Posterior vena cava (tissue), 2 donors: ENCODE measurements around the gene ANKMY2. TPM values are rescaled to one million over a fixed set of nuclear protein-coding genes. Genes with fewer than 3 reads are reported as not detected.
"Not testable (repeated sequence)": the region's sequence is repeated elsewhere in the genome, so short reads cannot be mapped to it uniquely, and the experiment has no call there.

Experiments
- DNase-seq: peaks from one replicate; pipeline ENCODE4 v3.0.0-alpha.2; 2020; ENCODE audit warnings: low spot score
- intact Hi-C, 2 donors: fragments of 100-400 bp; cut with DNase I; formaldehyde crosslinking; loops; one replicate each; pipeline versions ENCODE4 v1.14.1 to v1.14.2; 2022 to 2023
- total RNA-seq, 2 donors: library from RNA; stranded (reverse); fragmentation: NEBNext Ultra II Directional; extraction: Animal tissue kit (Norgen Biotek cat#: 25700); gene quantifications; one replicate each; pipeline ENCODE4 v1.2.1, GENCODE V29; 2021
- donor health status: DM: yes; HTN: yes; CAD: no.
- donor health status: DM: yes; HTN: yes; CAD: no.

ANKMY2 gene
- total RNA-seq, 2 donors from 2014 or later = 14.6 to 14.8 TPM

GRCh38 chr7:16637379-16637778 is 8.2 kb downstream of the ANKMY2 start:
- no peak for DNase-seq
- intact Hi-C loops = no loop called here

- intact Hi-C loops = no loop called here
- no peak for DNase-seq
These were observed 8.9 kb downstream of the ANKMY2 start for GRCh38 chr7:16636555-16637101.

- intact Hi-C loops = no loop called here
- no peak for DNase-seq
These were observed 11.2 kb downstream of the ANKMY2 start for GRCh38 chr7:16634271-16634738.

GRCh38 chr7:16630654-16631053 is 14.9 kb downstream of the ANKMY2 start:
- intact Hi-C loops = no loop called here
- no peak for DNase-seq

- intact Hi-C loops = no loop called here
- DNase-seq = no peak
These were observed 18.3 kb downstream of the ANKMY2 start for GRCh38 chr7:16627236-16627635.

GRCh38 chr7:16626388-16626787 is 19.2 kb downstream of the ANKMY2 start:
- intact Hi-C loops = no loop called here
- DNase-seq = no peak

GRCh38 chr7:16619979-16620408 is 25.6 kb downstream of the ANKMY2 start:
- no peak for DNase-seq
- intact Hi-C loops = no loop called here

GRCh38 chr7:16616542-16616941 is 29.0 kb downstream of the ANKMY2 start:
- intact Hi-C loops = no loop called here
- DNase-seq = no peak

GRCh38 chr7:16616122-16616521 is 29.4 kb downstream of the ANKMY2 start:
- DNase-seq = no peak
- intact Hi-C loops = no loop called here

- intact Hi-C loops = no loop called here
- DNase-seq = no peak
These were observed 30.3 kb downstream of the ANKMY2 start for GRCh38 chr7:16615228-16615627.

- DNase-seq = no peak
- intact Hi-C loops = no loop called here
These were observed 33.8 kb downstream of the ANKMY2 start for GRCh38 chr7:16611711-16612110.

GRCh38 chr7:16609842-16610450 is 35.6 kb downstream of the ANKMY2 start:
- intact Hi-C loops = no loop called here
- no peak for DNase-seq

GRCh38 chr7:16606704-16607103 is 38.9 kb downstream of the ANKMY2 start:
- no peak for DNase-seq
- intact Hi-C loops = no loop called here

- DNase-seq = no peak
- intact Hi-C loops = no loop called here
These were observed 41.5 kb downstream of the ANKMY2 start for GRCh38 chr7:16604054-16604453.

GRCh38 chr7:16603633-16604032 is 41.9 kb downstream of the ANKMY2 start:
- intact Hi-C loops = no loop called here
- DNase-seq = no peak

GRCh38 chr7:16599860-16600259 is 45.7 kb downstream of the ANKMY2 start:
- intact Hi-C loops = no loop called here
- no peak for DNase-seq

GRCh38 chr7:16598015-16598414 is 47.5 kb downstream of the ANKMY2 start:
- no peak for DNase-seq
- intact Hi-C loops = no loop called here

- DNase-seq, intact Hi-C loops: not testable (repeated sequence)
These were observed 50.0 kb downstream of the ANKMY2 start for GRCh38 chr7:16595596-16595995.

GRCh38 chr7:16594676-16595075 is 50.9 kb downstream of the ANKMY2 start:
- intact Hi-C loops = no loop called here
- DNase-seq = no peak

GRCh38 chr7:16594061-16594460 is 51.5 kb downstream of the ANKMY2 start:
- intact Hi-C loops = no loop called here

GRCh38 chr7:16592395-16592794 is 53.2 kb downstream of the ANKMY2 start:
- intact Hi-C loops = no loop called here

More at GRCh38 chr7:16594061-16594460, 51.5 kb downstream of the ANKMY2 start:
- no peak for DNase-seq

More at GRCh38 chr7:16592395-16592794, 53.2 kb downstream of the ANKMY2 start:
- DNase-seq = no peak
